GM21529 (cell line): ENCODE results near the gene KCP.

ENCODE experiments used
- ATAC-seq: cut with Tn5 transposase; IDR thresholded peaks from one replicate; pipeline ENCODE4 v1.9.1; 2021; ENCODE audit not compliant: unreplicated experiment

Gene KCP

GRCh38 chr7:128842674-128843641 lies 67.6 kb downstream of the KCP start:
- ATAC-seq = no peak

GRCh38 chr7:128841921-128842673 lies 68.4 kb downstream of the KCP start:
- no peak for ATAC-seq

- no peak for ATAC-seq
Measured at GRCh38 chr7:128841171-128841690, 69.3 kb downstream of the KCP start.

GRCh38 chr7:128840326-128841170 lies 70.0 kb downstream of the KCP start:
- no peak for ATAC-seq

- no peak for ATAC-seq
Measured at GRCh38 chr7:128839751-128840177, 70.7 kb downstream of the KCP start.

- ATAC-seq = no peak
Measured at GRCh38 chr7:128838981-128839731, 71.4 kb downstream of the KCP start.

GRCh38 chr7:128838109-128838779 lies 72.3 kb downstream of the KCP start:
- no peak for ATAC-seq

- no peak for ATAC-seq
Measured at GRCh38 chr7:128837521-128837921, 73.0 kb downstream of the KCP start.

- ATAC-seq = no peak
Measured at GRCh38 chr7:128836729-128837348, 73.7 kb downstream of the KCP start.

- no peak for ATAC-seq
Measured at GRCh38 chr7:128835790-128836641, 74.5 kb downstream of the KCP start.

GRCh38 chr7:128835231-128835751 lies 75.2 kb downstream of the KCP start:
- ATAC-seq = no peak

- ATAC-seq = no peak
Measured at GRCh38 chr7:128833946-128834325, 76.6 kb downstream of the KCP start.

GRCh38 chr7:128833148-128833945 lies 77.2 kb downstream of the KCP start:
- ATAC-seq = no peak

GRCh38 chr7:128832880-128833147 lies 77.7 kb downstream of the KCP start:
- ATAC-seq = no peak

GRCh38 chr7:128831994-128832879 lies 78.3 kb downstream of the KCP start:
- no peak for ATAC-seq

GRCh38 chr7:128831178-128831993 lies 79.1 kb downstream of the KCP start:
- ATAC-seq = no peak
